Activated T-helper 9 cell treated with anti-CD3 and anti-CD28 coated beads, Interleukin-2, amount 50 U/mL, for 16 hours (primary cell): ENCODE measurements around the gene DCLRE1B.
"Not testable (repeated sequence)": the region's sequence is repeated elsewhere in the genome, so short reads cannot be mapped to it uniquely, and the experiment has no call there.

Experiments
- DNase-seq: peaks from one replicate; pipeline ENCODE4 v3.0.0-alpha.2; 2020; ENCODE audit warnings: low read depth

The DCLRE1B gene

GRCh38 chr1:113948151-113948550 is 43.0 kb downstream of the DCLRE1B start:
- DNase-seq = not testable (repeated sequence)

GRCh38 chr1:113949007-113949406 is 43.9 kb downstream of the DCLRE1B start:
- no peak for DNase-seq

GRCh38 chr1:113950908-113951307 is 45.8 kb downstream of the DCLRE1B start:
- DNase-seq = no peak

- DNase-seq = no peak
These were observed 46.6 kb downstream of the DCLRE1B start for GRCh38 chr1:113951719-113952118.

GRCh38 chr1:113957984-113958383 is 52.9 kb downstream of the DCLRE1B start:
- DNase-seq = no peak

GRCh38 chr1:113958691-113959090 is 53.6 kb downstream of the DCLRE1B start:
- no peak for DNase-seq

- DNase-seq = no peak
These were observed 58.3 kb downstream of the DCLRE1B start for GRCh38 chr1:113963281-113963906.
